H1 (cell line): ENCODE data around the gene AIPL1. TPM values are rescaled to one million over a fixed set of nuclear protein-coding genes. Genes with fewer than 3 reads are reported as not detected.

ENCODE experiments used
- CREB1 ChIP-seq: IDR thresholded peaks from 2 replicates; pipeline ENCODE4 v1.6.1; 2012; ENCODE audit warnings: inconsistent platforms
- KDM5A ChIP-seq: fragments of 200-600 bp; IDR thresholded peaks from 2 replicates; pipeline ENCODE4 v1.7.1; 2012; ENCODE audit warnings: mild to moderate bottlenecking, low read length, inconsistent platforms, mixed read lengths
- NRF1 ChIP-seq: IDR thresholded peaks from 2 replicates; pipeline ENCODE4 v1.6.1; 2011; ENCODE audit warnings: mild to moderate bottlenecking, low read depth, low read length, improper control_type of control experiment
- RNF2 ChIP-seq: fragments of 200-900, 300-1000 bp; sonication (generic); IDR thresholded peaks from 2 replicates; pipeline ENCODE4 v1.7.1; 2016; ENCODE audit warnings: borderline replicate concordance, low read depth, mild to moderate bottlenecking, antibody characterized with exemption, low read length; ENCODE audit not compliant: poor library complexity, severe bottlenecking; ENCODE audit errors: missing control alignments
- SP2 ChIP-seq: IDR thresholded peaks from 2 replicates; pipeline ENCODE4 v1.6.1; 2012; ENCODE audit warnings: mild to moderate bottlenecking, low read length, inconsistent platforms
- TCF12 ChIP-seq: IDR thresholded peaks from 2 replicates; pipeline ENCODE4 v1.6.1; 2011; ENCODE audit warnings: low read depth, mild to moderate bottlenecking, low read length
- polyA plus RNA-seq, 7 experiments: library from polyadenylated mRNA; depleted of rRNA in 3 of 7; stranded (reverse) in 5 of 7; unstranded in 2 of 7; fragments of >200 nt in 5 of 7; fragments of 200-250 nt in 2 of 7; gene quantifications; 1 replicate in 5 of 7; 2 replicates in 1 of 7; 4 replicates in 1 of 7; pipeline versions ENCODE4 v1.2.1 to v1.2.3, GENCODE V29; 2011 to 2013; ENCODE audit warnings: missing spikeins in 2 of 7, mixed read lengths in 2 of 7
- total RNA-seq: library from RNA; stranded (reverse); fragmentation: NEBNext Ultra II Directional; extraction: Animal tissue kit (Norgen Biotek cat#: 25700); gene quantifications from 2 replicates; pipeline ENCODE4 v1.2.1, GENCODE V29; 2021

The AIPL1 gene
- total and polyA plus RNA-seq, 2 of the 8 experiments (the other 6 are each of a cell fraction or from before 2014, with no cell fraction given), result 0.56 to 0.71 TPM

GRCh38 chr17:6455321-6455705, 20.4 kb upstream of the AIPL1 start (continued):
- TF ChIP-seq TCF12 (peak; percentile 41; the same call in 1 of the 2 replicates), SP2 (no peak), KDM5A (no peak), NRF1 (peak; percentile 54), RNF2 (no peak), CREB1 (0 out of 2 replicates have a peak, but pooled peaks have one; percentile 4)
- TF ChIP-seq, all 59 proteins: peak for 10
